Right cardiac atrium (tissue), 5 donors: Measurements from ENCODE around the gene TRAM2. TPM values are rescaled to one million over a fixed set of nuclear protein-coding genes. Genes with fewer than 3 reads are reported as not detected.

Experiments used
- ATAC-seq, 2 donors: fragments of 200-7000 bp; cut with Tn5 transposase; one replicate each; pipeline versions ENCODE4 v1.8.0 to v1.9.1; 2020; ENCODE audit warnings: moderate library complexity in 2 of 2, mild to moderate bottlenecking in 1 of 2
- DNase-seq, 3 donors: peaks; one replicate each; pipeline ENCODE4 v3.0.0-alpha.2; 2020
- H3K27ac ChIP-seq: one replicate; pipeline ENCODE4 v1.5.1; 2013; ENCODE audit warnings: mild to moderate bottlenecking, low read length, control low read depth, moderate library complexity
- H3K27me3 ChIP-seq: one replicate; pipeline ENCODE4 v1.6.1; 2013; ENCODE audit not compliant: control insufficient read depth, insufficient read depth
- H3K4me1 ChIP-seq: one replicate; pipeline ENCODE4 v1.6.1; 2013; ENCODE audit warnings: low read length; ENCODE audit not compliant: control insufficient read depth, insufficient read depth
- H3K4me3 ChIP-seq: one replicate; pipeline ENCODE4 v1.5.1; 2013; ENCODE audit warnings: low read length, control low read depth
- H3K9me3 ChIP-seq: one replicate; pipeline ENCODE4 v1.6.1; 2013; ENCODE audit warnings: low read length; ENCODE audit not compliant: control insufficient read depth
- WGBS: extraction: QIAGEN DNeasy Blood & Tissue Kit; methylation state at CpG from one replicate; pipeline ENCODE4 v1.1.7; 2013; 5-methylcytosine and 5-hydroxymethylcytosine counted together
- intact Hi-C, 4 donors: fragments of 100-400 bp; cut with DNase I; formaldehyde crosslinking; loops; one replicate each; pipeline versions ENCODE4 v1.11.0 to v1.14.0; 2022 to 2023
- polyA plus RNA-seq: library from polyadenylated mRNA; stranded (reverse); fragments of 200-250 nt; gene quantifications from one replicate; pipeline ENCODE4 v1.2.3, GENCODE V29; 2013
- total RNA-seq, 4 donors: library from RNA; stranded (reverse); fragmentation: NEBNext Ultra II Directional; extraction: Animal tissue kit (Norgen Biotek cat#: 25700); gene quantifications; one replicate each; pipeline ENCODE4 v1.2.1, GENCODE V29; 2021
- donor health status: healthy with polysubstance abuse.
- donor health status: DM: no; HTN: yes; CAD: no.
- donor health status: DM: no; HTN: no; CAD: no.
- donor health status: DM: no; HTN: yes; CAD: no; lungs with severe emphysema.
- donor health status: DM: yes; HTN: yes; CAD: no.

TRAM2 gene
- total and polyA plus RNA-seq, 5 donors = 7.1 to 18.2 (median 14.6) TPM

GRCh38 chr6:52537001-52537753 lies 39.7 kb downstream of the TRAM2 start:
- 65% methylated on average over 8 of the region's 8 CpGs for WGBS
- Histone ChIP-seq H3K9me3 (no peaks in the 10 kb centered on the region), H3K27ac (no peak overlapping the region), H3K4me3 (no peak overlapping the region), H3K4me1 (peaks cover 21% of the 10 kb centered on the region), H3K27me3 (no peaks in the 10 kb centered on the region)
- intact Hi-C loops = no loop called here
- DNase-seq = no peak
- ATAC-seq = peak in 1 of 2 donors; percentile 30

GRCh38 chr6:52536424-52536916 lies 40.4 kb downstream of the TRAM2 start:
- H3K4me1 ChIP-seq = peaks cover 23% of the 10 kb centered on the region
- 95% methylated on average over 6 of the region's 6 CpGs for WGBS
- no peak for ATAC-seq

GRCh38 chr6:52535711-52536423 lies 41.0 kb downstream of the TRAM2 start:
- ATAC-seq (no peak), DNase-seq (no peak)
- Histone ChIP-seq H3K27ac (no peak overlapping the region), H3K9me3 (no peaks in the 10 kb centered on the region), H3K27me3 (no peaks in the 10 kb centered on the region), H3K4me1 (peaks cover 20% of the 10 kb centered on the region), H3K4me3 (no peak overlapping the region)
- intact Hi-C loops = no loop called here
- WGBS = 86% methylated on average over 5 of the region's 5 CpGs

More at GRCh38 chr6:52536424-52536916, 40.4 kb downstream of the TRAM2 start:
- H3K4me3 ChIP-seq = no peak overlapping the region
- no peaks in the 10 kb centered on the region for H3K27me3 ChIP-seq
- H3K9me3 ChIP-seq = no peaks in the 10 kb centered on the region
- no peak for DNase-seq
- intact Hi-C loops = no loop called here
- no peak overlapping the region for H3K27ac ChIP-seq

- no peak for DNase-seq
- Histone ChIP-seq H3K27me3 (no peaks in the 10 kb centered on the region), H3K27ac (no peak overlapping the region), H3K9me3 (no peaks in the 10 kb centered on the region), H3K4me1 (peaks cover 15% of the 10 kb centered on the region), H3K4me3 (no peak overlapping the region)
- WGBS = 70% methylated on average over 3 of the region's 3 CpGs
- ATAC-seq = no peak
- intact Hi-C loops = no loop called here
Measured at GRCh38 chr6:52534966-52535390, 41.9 kb downstream of the TRAM2 start.

- H3K9me3 ChIP-seq = no peaks in the 10 kb centered on the region
- WGBS = 98% methylated on average over 5 of the region's 5 CpGs
- no peak for DNase-seq
- H3K4me3 ChIP-seq = no peak overlapping the region
- H3K4me1 ChIP-seq = peaks cover 13% of the 10 kb centered on the region
- intact Hi-C loops = no loop called here
- no peak overlapping the region for H3K27ac ChIP-seq
- ATAC-seq = no peak
- no peaks in the 10 kb centered on the region for H3K27me3 ChIP-seq
Measured at GRCh38 chr6:52534363-52534762, 42.5 kb downstream of the TRAM2 start.

- intact Hi-C loops = no loop called here
- Histone ChIP-seq H3K4me1 (peaks cover 13% of the 10 kb centered on the region), H3K27me3 (no peaks in the 10 kb centered on the region), H3K27ac (no peak overlapping the region), H3K9me3 (no peaks in the 10 kb centered on the region), H3K4me3 (no peak overlapping the region)
- no peak for DNase-seq
- WGBS = 90% methylated on average over 2 of the region's 2 CpGs
- no peak for ATAC-seq
Measured at GRCh38 chr6:52533491-52533890, 43.4 kb downstream of the TRAM2 start.

- WGBS = 90% methylated on average over 2 of the region's 2 CpGs
- intact Hi-C loops = no loop called here
- H3K27me3 ChIP-seq = no peaks in the 10 kb centered on the region
- no peaks in the 10 kb centered on the region for H3K9me3 ChIP-seq
- ATAC-seq (no peak), DNase-seq (no peak)
- H3K27ac ChIP-seq = no peak overlapping the region
- H3K4me1 ChIP-seq = peaks cover 6% of the 10 kb centered on the region
- no peak overlapping the region for H3K4me3 ChIP-seq
Measured at GRCh38 chr6:52532457-52532856, 44.4 kb downstream of the TRAM2 start.

- intact Hi-C loops = no loop called here
- WGBS = 100% methylated on average over 1 of the region's 1 CpG
- Histone ChIP-seq H3K9me3 (no peaks in the 10 kb centered on the region), H3K4me1 (peaks cover 4% of the 10 kb centered on the region), H3K4me3 (no peak overlapping the region), H3K27ac (no peak overlapping the region), H3K27me3 (no peaks in the 10 kb centered on the region)
- ATAC-seq (no peak), DNase-seq (no peak)
Measured at GRCh38 chr6:52531834-52532233, 45.0 kb downstream of the TRAM2 start.

- peak in 1 of 2 donors; percentile 22 for ATAC-seq
- no peak overlapping the region for H3K4me3 ChIP-seq
- WGBS = 90% methylated on average over 4 of the region's 4 CpGs
Measured at GRCh38 chr6:52531396-52531795, 45.5 kb downstream of the TRAM2 start.

GRCh38 chr6:52530351-52530750 lies 46.5 kb downstream of the TRAM2 start:
- intact Hi-C loops = no loop called here
- DNase-seq (no peak), ATAC-seq (no peak)
- H3K27me3 ChIP-seq = no peaks in the 10 kb centered on the region
- no peaks in the 10 kb centered on the region for H3K9me3 ChIP-seq
- peaks cover 4% of the 10 kb centered on the region for H3K4me1 ChIP-seq
- no peak overlapping the region for H3K4me3 ChIP-seq
- WGBS = 95% methylated on average over 10 of the region's 10 CpGs
- H3K27ac ChIP-seq = no peak overlapping the region

More at GRCh38 chr6:52531396-52531795, 45.5 kb downstream of the TRAM2 start:
- intact Hi-C loops = no loop called here
- Histone ChIP-seq H3K27me3 (no peaks in the 10 kb centered on the region), H3K4me1 (peaks cover 4% of the 10 kb centered on the region), H3K27ac (no peak overlapping the region), H3K9me3 (no peaks in the 10 kb centered on the region)
- no peak for DNase-seq

- no peaks in the 10 kb centered on the region for H3K27me3 ChIP-seq
- 95% methylated on average over 8 of the region's 8 CpGs for WGBS
- no peak overlapping the region for H3K4me3 ChIP-seq
- intact Hi-C loops = no loop called here
- H3K4me1 ChIP-seq = peaks cover 2% of the 10 kb centered on the region
- no peaks in the 10 kb centered on the region for H3K9me3 ChIP-seq
- no peak for ATAC-seq
- no peak overlapping the region for H3K27ac ChIP-seq
- DNase-seq = no peak
Measured at GRCh38 chr6:52529311-52529710, 47.5 kb downstream of the TRAM2 start.
